Measurements from ENCODE around the gene SPATA31C2.
"Not testable (repeated sequence)": the region's sequence is repeated elsewhere in the genome, so short reads cannot be mapped to it uniquely, and the experiment has no call there.

Gene SPATA31C2

DNA sequence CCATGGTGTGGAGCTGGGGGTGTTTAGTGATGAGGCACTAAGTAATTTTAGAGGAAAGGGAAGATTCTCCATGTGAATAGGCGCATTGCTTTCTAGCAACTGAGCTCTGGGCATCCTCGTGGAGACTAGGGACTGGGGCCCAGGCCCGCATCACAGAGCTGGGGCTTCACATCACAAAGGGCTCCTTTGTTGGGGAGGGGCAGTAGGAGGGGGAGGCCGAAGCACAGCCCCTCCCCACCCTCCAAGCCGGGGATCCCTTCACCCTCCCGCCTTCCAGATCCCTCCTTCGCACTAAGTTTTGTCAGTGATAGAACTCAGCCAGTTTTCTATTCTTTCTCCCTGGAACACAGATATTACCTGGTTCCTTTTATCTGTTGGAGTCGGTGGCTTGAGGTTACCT, at the start of gene SPATA31C2:
Gene SPATA31C2 (minus strand): TSS at position 101 of the 400 bp plus-strand sequence. CDS start 29 bp downstream, at position 72.
- DNase-seq = not testable (repeated sequence)

DNA sequence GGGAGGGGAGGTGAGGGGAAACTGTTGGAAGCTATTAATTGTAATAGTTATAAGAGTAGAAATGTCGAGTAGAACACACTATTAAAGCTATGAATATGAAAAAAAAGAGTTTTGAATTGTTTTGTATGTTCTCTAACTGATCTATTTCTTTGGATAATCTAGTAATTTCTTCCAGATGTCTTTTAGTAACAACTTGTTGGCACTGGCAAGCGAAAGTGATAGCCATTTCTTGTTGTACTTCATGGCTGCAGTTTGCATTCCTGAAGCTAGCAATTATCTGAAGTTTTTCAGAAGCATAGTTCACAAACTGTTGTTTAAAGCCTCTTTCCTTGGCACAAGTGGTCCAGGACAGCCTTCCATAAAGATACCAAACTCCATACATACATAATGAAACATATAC, 49.4 kb upstream of the SPATA31C2 start:
- DNase-seq = no peak

DNA sequence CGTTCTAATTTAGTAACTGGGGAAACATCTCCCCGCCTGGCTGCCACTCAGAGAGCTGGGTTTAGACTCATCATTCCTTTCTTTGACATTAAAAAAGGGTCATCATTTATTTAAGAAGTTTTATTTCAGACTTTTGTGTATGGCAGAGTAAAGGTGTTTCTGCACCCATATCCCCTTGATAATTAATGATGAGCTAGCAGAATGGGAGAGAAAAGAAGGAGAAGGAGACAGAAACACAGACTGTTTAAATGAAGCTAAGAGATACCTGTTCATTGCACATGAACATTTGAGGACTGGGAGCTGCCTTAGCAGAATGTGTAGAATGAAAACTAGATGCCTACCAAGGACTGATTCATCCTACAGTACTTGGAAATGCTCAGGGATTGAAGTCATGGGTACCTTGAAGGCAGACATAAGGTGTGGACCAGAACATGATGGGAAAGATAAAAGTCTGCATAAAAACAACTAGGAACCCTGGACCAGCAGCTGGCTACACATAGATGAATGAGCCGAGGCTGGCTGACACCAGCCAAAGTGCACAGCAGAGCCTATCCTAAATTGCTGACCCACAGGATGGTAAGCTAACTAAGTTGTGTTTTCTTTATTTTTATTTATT, 48.3 kb upstream of the SPATA31C2 start:
- no peak for DNase-seq

DNA sequence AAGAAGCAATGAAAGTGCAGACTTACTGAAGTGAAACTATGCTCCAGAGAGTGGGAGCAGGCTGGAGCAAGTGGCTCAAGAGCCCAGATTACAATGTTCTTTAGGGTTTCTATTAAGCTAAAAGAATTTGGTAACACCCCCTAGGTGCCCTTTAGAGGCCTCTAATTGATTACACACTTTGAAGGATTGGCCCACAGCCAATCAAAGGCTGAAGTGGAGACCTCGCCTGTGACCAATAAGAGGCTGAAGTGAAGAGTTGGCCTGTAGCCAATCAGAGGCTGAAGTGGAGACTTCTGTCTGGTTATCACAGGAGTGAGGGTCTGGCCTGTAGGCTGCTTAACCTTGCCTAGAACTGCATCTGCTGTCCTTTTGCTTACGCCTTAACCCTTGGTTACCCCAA, 46.7 kb upstream of the SPATA31C2 start:
- DNase-seq = no peak

DNA sequence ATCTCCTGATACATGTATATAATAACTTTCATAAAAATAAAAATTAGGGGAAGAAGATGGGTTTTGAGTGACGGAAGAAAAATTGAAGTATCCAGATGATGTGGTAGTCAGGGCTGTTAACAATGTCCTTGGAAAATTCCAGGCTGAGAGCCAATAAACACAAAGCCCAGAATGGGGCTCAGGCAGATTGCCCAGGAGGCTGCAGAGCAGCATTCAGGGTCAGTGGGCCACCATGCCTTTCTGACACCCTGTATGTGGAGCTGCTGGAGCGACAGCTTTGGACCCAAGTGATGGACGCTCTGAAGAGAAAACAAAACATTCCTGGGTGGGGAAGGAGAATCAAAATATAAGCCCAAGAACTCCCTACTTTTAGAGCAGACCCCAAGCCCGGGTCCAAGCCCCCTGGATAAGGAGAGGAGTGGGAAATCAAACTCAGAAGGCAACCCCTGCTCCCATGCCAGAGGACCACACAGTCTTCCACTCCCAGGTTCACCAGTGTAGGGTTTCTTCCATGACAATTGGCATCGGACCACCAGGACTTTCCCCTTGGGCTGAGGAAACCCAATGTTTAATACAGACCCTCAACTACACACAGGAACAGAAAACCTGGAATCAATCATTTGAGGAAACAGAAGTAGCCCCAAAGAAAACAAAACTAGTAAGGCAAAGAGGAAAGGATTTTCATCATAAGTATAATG, 45.7 kb upstream of the SPATA31C2 start:
- no peak for DNase-seq

DNA sequence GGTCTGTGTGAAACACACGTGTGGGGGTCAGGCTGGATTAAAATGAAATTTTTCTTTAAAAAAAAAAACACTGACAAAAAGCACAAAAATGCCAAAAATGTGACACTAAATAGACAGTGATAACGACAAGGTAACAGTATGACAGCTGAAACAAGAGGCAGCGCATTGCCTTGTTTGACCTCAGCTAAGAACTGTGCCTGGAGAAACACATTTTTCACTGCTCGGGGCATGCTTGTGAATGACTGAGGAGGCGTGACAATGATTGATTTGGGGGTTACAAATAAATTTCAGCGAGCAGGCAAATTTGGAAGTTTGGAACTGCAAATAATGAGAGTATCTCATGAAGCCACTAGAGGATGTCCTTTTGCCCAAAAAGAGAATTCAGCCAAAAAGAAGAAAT, 44.2 kb upstream of the SPATA31C2 start:
- DNase-seq = no peak

DNA sequence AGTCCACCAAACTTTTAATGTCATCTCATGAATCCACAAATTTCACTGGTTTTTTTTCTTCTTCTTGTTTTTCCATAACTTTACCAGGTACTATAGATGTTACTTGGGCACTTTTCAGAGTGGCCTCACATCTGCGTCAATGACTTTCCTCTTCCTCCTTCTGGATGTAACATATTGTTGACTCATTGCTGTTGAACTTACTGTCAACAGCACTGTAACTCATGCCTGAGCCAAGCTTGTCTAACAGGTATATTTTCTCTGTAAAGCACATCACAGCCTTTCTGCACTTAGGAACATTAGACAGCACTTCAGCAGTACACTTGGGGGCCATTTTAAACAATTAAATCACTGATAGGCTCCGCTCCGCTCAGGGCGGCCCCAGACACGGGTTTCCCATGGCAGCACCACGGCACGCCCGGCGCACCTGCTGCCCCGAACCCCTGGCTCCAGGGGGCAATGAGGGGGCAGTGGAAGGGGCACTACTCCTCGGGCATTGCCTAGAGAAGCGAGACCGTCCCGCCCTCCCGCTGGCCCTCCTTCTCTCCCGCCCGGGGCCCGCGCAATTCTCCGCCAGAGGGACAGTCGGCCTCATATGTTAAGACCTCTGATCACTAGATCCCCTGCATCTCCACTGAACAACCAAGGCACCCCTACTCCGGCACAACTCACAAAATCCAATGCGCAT, 41.9 kb upstream of the SPATA31C2 start:
- no peak for DNase-seq

DNA sequence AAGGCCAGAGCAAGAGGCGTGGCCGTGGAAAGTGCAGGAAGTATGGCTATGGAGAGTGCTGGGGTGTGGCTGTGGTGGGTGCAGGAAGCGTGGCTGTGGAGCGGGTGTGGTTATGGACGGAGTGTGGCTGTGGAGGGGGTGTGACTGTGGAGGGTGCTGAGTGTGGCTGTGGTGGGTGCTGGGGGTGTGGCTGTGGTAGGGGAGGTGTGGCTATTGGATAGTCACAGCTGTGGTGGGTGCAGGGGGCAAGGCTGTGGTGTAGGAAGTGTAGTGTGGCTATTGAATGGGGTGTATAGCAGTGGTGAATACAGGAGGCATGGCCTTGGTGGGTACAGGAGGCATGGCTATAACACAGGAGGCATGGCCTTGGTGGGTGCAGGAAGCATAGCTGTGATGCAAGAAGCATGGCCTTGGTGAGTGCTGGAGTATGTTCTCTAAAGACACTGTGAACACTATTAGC, 40.8 kb upstream of the SPATA31C2 start:
- DNase-seq = no peak

DNA sequence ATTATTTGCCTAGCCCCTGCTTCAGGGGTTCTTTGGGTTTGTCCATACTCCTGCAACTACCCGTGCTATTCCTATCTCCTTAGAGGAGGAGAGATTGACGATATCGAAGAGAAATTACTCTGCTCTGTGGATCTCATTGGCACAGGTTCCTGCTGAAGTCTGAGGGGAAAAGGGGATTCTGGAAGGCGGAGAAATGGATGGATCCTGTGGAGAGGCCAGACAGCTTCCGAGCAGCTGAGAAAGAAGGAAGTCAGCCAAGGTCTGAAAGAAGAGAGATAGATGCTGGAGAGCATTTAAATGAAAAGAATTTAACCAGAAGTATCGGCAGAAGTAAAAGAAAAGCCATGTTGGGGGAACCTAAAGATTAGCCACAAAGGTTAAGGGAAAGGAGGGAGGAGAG, 40.4 kb upstream of the SPATA31C2 start:
- DNase-seq = no peak

DNA sequence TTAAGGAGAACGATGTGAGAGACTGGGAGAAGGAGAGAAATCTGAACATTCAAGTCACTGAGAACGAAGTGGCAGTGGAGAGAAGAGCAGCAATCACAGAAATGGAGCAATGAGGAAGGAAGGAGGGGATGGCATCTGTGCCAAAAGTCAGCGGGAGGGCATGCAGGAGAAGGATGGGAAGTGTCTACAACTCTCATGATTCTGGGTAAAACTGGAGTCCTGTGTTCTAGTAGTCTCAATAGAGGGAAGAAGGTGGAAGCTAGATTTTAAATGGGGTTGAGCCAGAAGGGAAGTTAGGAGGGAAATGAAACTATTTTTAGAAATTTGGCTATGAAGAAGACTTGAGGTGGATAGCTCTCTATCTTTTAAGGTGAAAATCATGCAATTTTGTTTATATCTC, 39.1 kb upstream of the SPATA31C2 start:
- no peak for DNase-seq

DNA sequence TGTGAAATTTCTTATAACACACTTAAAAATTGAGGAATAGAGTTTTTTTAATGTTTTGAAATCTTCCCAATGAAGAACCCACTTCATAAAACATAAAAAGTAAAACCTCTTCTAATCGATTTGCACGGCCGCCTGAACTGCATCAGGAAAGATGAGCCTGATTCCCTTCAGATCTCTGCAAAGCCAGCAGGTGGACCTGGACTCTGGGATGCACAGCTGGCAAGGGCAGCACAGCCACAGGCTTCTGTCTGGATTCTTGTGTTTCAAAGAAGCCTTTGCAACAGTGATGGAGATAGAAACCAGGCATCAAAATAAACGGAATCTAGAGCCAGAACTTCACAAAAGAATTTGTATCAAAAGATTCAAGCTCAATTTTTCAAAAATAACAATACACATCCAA, 36.0 kb upstream of the SPATA31C2 start:
- DNase-seq = no peak

DNA sequence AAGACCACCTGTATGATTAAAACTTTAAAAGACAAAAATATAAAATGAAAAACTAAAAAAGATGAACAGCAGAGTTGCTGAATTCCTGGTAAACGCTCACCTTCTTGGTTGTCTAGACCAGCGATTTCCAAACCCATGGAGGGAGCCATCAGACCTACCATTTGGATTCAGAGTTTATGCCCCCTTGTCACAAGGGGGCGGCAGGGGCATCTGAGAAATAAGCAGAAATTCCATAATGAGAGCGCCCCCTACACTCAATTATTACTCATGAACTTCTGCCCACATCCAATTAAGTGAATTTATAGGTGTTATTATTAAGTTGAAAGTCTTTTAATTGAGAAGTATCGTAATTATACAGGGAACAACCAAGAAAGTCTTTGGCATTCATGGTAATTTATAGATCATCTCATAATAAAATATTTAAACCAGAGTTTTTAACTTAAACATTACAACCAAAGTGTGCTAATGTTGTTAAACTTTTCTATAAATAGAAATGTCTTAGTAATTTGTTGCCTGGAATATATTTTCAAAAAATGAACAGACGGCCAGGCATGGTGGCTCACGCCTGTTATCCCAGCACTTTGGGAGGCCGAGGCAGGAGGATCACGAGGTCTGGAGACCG, 35.2 kb upstream of the SPATA31C2 start:
- DNase-seq = peak; percentile 25 to 52

DNA sequence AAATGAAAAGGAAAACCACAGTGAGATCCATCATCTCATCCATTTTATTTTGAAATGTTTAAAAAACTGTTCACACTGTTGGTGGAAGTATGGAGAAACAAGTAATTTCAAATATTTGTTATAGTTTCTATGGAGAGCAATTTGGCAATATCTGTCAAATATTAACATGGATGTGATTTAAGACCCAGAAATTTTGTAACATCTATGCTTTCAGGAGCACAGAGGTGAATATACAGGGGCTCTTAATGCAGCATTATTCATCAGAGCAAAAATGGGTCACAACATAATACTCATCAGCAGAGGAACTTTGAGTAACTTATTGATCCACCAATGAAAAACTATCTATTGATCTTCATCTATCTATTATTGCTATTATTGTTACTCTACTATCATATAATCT, 31.4 kb upstream of the SPATA31C2 start:
- DNase-seq = no peak

DNA sequence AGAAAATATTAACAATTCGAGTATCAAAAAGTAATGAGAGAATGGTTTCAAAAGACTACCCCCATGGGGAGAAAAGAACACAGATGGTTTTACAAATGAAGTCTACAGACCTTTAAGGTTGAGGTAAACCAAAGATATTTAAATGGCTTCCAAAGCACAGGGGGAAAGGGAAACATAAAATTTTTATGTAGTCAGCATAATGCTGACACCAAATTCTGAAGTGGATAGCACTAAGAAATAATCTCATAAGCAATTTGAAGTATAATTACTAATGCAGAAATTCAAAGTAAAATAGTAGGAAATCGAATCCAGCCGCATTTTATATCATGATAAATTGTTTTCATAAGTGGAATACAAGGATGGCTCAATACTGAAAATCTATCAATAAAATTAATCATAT, 30.3 kb upstream of the SPATA31C2 start:
- DNase-seq = no peak

DNA sequence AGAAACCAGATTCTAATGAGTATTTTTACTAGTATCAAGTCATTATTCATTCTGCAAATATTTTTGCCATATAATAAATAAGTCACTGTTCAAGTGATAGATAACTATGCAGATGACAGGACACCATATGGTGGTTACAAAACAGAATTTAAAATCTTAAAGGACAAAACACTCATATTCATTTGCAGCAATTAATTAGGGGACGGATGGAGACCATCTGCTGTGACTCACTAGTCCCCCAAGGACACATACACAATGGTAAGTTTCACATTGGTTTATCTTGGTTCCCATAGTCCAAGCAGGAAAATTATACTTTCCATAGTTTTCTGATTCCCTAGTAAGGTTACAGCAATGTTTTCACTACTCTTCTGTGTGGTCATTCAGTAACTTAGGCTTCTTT, 28.4 kb upstream of the SPATA31C2 start:
- no peak for DNase-seq

DNA sequence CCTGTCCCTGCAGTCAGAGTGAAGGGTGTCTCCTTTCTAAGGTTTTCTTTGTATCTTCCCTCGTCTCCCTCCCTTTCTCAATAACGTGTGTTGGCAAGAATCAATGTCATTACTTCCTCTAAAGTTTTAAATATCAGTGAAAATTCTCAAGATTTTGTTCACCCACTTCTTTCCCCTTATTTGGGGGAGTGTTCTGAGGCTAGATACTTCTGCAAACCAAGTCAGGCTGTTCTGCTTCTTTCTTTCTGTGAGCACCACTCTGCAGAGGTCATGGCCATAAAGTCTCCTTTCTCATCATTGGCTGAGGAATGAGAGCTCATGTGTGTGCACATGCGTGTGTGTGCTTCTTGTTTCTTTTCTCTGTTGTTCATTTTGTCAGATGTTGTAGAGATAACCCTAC, 26.6 kb upstream of the SPATA31C2 start:
- no peak for DNase-seq

DNA sequence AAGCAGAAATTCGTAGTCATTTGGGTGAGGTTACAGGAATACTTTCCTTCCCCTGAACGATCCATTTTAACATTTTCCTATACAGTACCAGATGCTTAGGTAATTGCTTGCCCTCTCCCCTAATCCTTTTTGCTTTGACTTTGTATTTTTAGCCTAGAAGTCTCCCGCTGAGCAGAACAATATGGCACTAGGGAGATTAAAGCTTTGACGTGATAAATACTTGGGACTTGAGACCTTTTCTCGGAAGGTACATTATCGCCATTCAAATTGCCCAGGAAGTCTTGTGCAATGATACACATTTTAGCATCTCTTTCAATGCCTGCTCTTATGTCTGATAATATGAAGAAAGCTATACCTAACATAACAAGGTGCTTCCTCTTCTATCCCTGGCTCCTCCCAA, 22.9 kb upstream of the SPATA31C2 start:
- no peak for DNase-seq

DNA sequence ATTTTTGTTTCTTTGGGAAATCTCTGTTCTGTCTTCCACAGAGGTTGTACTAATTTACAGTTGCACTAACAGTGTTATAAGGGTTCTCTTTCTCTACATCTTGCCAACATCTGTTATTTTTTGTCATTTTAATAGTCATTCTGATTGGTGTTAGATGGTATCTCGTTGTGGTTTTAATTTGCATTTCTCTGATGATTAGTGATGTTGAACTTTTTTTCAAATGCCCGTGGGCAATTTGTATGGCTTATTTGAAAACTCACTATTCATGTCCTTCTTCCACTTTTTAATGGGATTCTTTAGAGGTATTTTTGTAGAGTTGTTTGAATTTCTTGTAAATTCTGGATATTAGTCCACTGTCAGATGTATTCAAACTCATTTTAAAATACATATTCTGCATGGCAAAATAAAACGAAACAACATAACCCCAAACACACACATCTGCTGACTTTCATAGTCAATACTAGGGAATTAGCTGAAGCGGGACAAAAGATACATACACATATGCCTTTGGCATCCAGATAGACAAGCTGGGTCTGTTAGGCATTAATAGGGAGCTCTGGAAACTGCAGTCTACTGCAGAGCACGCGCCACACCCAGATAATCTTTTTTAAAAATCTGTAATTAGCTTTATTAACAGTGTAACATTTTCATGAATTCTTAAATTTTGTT, 5.8 kb upstream of the SPATA31C2 start:
- DNase-seq = no peak

DNA sequence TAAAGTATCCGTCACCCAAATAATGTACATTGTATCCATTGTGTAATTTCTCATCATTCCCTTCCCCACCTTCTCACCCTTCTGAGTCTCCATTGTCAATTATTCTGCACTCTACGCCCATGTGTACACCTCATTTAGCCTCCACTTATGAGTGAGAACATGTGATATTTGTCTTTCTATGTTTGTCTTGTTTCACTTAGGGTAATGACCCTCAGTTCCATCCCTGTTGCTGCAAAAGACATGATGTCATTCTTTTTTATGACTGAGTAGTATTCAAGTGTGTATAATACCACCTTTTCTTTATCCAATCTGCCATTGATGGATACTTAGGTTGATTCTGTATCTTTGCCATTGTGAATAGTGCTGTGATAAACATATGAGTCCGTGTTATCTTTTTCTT, 4.9 kb upstream of the SPATA31C2 start:
- DNase-seq = no peak

DNA sequence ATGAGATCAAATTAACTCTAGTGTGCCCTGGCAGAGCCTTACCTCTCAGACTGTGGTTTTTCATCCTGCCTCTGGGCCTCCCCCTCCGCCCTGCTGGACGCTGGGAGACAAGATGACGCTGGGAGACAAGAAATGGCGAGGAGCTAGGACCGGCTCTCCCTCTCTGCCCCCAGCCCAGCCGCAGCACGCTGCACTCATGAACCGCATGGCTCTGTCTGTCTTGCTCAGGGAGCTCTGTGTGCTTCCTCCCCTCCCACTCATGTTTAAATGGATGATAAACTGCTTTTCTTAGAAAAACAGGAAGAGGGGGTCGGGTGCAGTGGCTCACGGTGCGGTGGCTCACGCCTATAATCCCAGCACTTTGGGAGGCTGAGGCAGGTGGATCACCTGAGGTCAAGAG, 4.7 kb downstream of the SPATA31C2 start:
- not testable (repeated sequence) for DNase-seq

DNA sequence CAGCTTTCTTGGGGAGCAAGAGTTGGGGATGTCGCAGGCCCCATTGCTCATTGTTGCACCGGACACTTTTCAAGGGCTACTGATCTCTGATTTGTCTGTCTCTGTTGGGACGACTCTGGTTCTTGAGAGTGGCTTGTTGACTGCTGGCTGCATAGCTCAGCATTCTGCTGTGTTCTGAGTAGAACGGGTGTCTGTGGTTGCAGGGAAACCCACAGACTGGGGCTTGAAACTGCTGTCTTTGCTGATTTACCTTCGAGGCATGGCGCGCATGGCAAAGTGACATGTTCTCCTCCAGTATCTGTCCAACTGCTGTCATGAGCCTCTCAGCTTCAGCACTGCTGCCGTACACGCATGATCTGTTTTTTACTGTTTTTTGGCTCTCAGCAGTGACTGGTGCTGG, 8.7 kb downstream of the SPATA31C2 start:
- peak in 1 of 2 experiments; percentile 9 for DNase-seq

DNA sequence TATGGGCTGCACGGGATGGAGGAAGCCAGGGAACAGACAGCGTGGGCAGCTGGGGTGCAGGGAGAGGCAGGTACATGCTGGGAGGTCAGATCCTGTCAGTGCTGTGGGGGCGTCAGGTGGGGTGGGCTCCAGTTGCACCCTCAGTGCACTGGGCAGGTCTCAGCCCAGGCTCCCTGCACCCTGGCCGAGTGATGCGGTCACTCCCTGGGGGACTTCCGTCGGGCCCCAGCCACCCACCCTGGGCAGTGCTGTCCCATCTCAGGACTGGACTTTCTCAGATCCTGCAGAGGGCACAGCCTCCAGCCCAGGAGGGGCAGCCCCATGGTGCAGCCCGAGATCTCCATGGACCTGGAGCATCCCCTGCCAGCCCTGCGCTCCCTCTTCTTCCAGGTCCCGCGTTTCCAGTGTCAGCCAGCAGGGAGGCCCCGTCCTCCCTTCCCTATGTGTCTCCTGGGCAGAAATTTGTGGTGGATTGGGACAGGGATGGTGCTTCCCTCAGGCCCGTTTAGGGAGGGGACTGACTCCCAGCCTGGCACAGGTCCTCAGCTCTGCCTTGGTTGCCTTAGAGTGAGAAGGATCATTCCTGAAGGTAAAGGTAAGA, 10.5 kb downstream of the SPATA31C2 start:
- not testable (repeated sequence) for DNase-seq

DNA sequence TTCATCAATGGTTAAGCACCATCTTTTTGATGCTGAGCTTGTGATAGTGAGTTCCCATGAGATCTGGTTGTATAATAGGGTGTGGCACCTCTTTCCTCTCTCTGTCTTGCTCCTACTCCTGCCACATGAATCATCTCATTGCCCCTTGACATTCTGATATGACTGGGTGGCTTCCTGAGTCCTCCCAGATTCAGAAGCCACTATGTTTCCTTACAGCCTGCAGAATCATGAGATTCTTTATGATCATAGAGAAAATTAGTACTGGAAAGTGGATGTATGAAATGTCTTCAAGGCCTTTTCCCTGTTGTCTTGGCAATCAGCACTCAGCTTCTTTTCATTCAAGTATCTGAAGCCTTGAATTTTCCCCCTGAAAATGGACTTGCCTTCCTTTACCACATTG, 14.9 kb downstream of the SPATA31C2 start:
- DNase-seq = not testable (repeated sequence)
